ENCODE results near the gene CARHSP1. TPM values are rescaled to one million over a fixed set of nuclear protein-coding genes. Genes with fewer than 3 reads are reported as not detected.
"Not testable (repeated sequence)": the region's sequence is repeated elsewhere in the genome, so short reads cannot be mapped to it uniquely, and the experiment has no call there.

CARHSP1 gene
- total RNA-seq, 1 experiment from 2014 or later: 208 TPM

GRCh38 chr16:8853150-8853549 lies 15.7 kb downstream of the CARHSP1 start:
- H3K36me3 ChIP-seq: peaks cover 84% of the 10 kb centered on the region

GRCh38 chr16:8852534-8852933 lies 16.3 kb downstream of the CARHSP1 start:
- Histone ChIP-seq H3K9me3 (no peaks in the 10 kb centered on the region), H3K4me3 (no peak overlapping the region), H3K27me3 (no peaks in the 10 kb centered on the region), H3K36me3 (peaks cover 84% of the 10 kb centered on the region)
- no peak for DNase-seq

More at GRCh38 chr16:8853150-8853549, 15.7 kb downstream of the CARHSP1 start:
- Histone ChIP-seq H3K4me3 (no peak overlapping the region), H3K27me3 (no peaks in the 10 kb centered on the region), H3K9me3 (no peaks in the 10 kb centered on the region)
- no peak for DNase-seq

- H3K4me3 ChIP-seq: no peak overlapping the region
- no peaks in the 10 kb centered on the region for H3K9me3 ChIP-seq
- DNase-seq: no peak
- H3K27me3 ChIP-seq: no peaks in the 10 kb centered on the region
- peaks cover 88% of the 10 kb centered on the region for H3K36me3 ChIP-seq
Measured at GRCh38 chr16:8851761-8852403, 16.9 kb downstream of the CARHSP1 start.

- H3K36me3 ChIP-seq: peaks cover 85% of the 10 kb centered on the region
- no peak overlapping the region for H3K4me3 ChIP-seq
- H3K9me3 ChIP-seq: no peaks in the 10 kb centered on the region
- H3K27me3 ChIP-seq: no peaks in the 10 kb centered on the region
- DNase-seq: peak; percentile 83
Measured at GRCh38 chr16:8850279-8850885, 18.4 kb downstream of the CARHSP1 start.

GRCh38 chr16:8849411-8850011 lies 19.3 kb downstream of the CARHSP1 start:
- Histone ChIP-seq H3K36me3 (peaks cover 80% of the 10 kb centered on the region), H3K4me3 (no peak overlapping the region), H3K27me3 (no peaks in the 10 kb centered on the region), H3K9me3 (no peaks in the 10 kb centered on the region)
- DNase-seq: no peak

- Histone ChIP-seq H3K9me3 (no peaks in the 10 kb centered on the region), H3K36me3 (peaks cover 77% of the 10 kb centered on the region), H3K27me3 (no peaks in the 10 kb centered on the region), H3K4me3 (no peak overlapping the region)
- peak; percentile 68 for DNase-seq
Measured at GRCh38 chr16:8848939-8849391, 19.8 kb downstream of the CARHSP1 start.

- Histone ChIP-seq H3K4me3 (no peak overlapping the region), H3K27me3 (no peaks in the 10 kb centered on the region), H3K36me3 (peaks cover 72% of the 10 kb centered on the region), H3K9me3 (no peaks in the 10 kb centered on the region)
- DNase-seq: no peak
Measured at GRCh38 chr16:8848231-8848938, 20.4 kb downstream of the CARHSP1 start.

- DNase-seq: no peak
- no peaks in the 10 kb centered on the region for H3K27me3 ChIP-seq
- H3K36me3 ChIP-seq: peaks cover 64% of the 10 kb centered on the region
- no peaks in the 10 kb centered on the region for H3K9me3 ChIP-seq
- no peak overlapping the region for H3K4me3 ChIP-seq
Measured at GRCh38 chr16:8847623-8848022, 21.2 kb downstream of the CARHSP1 start.

- Histone ChIP-seq H3K36me3 (peaks cover 59% of the 10 kb centered on the region), H3K27me3 (no peaks in the 10 kb centered on the region), H3K4me3 (no peak overlapping the region), H3K9me3 (no peaks in the 10 kb centered on the region)
- DNase-seq: no peak
Measured at GRCh38 chr16:8847145-8847544, 21.7 kb downstream of the CARHSP1 start.

GRCh38 chr16:8846401-8846932 lies 22.3 kb downstream of the CARHSP1 start:
- Histone ChIP-seq H3K36me3 (peaks cover 56% of the 10 kb centered on the region), H3K9me3 (no peaks in the 10 kb centered on the region), H3K4me3 (no peak overlapping the region), H3K27me3 (no peaks in the 10 kb centered on the region)
- DNase-seq: no peak

GRCh38 chr16:8845699-8846298 lies 23.0 kb downstream of the CARHSP1 start:
- Histone ChIP-seq H3K4me3 (no peak overlapping the region), H3K36me3 (peaks cover 49% of the 10 kb centered on the region), H3K9me3 (no peaks in the 10 kb centered on the region), H3K27me3 (no peaks in the 10 kb centered on the region)
- no peak for DNase-seq

- H3K4me3 ChIP-seq: not testable (repeated sequence)
- peak; percentile 67 for DNase-seq
Measured at GRCh38 chr16:8843296-8843695, 25.5 kb downstream of the CARHSP1 start.

GRCh38 chr16:8842016-8842415 lies 26.8 kb downstream of the CARHSP1 start:
- H3K27me3 ChIP-seq, H3K4me3 ChIP-seq, DNase-seq, H3K9me3 ChIP-seq: not testable (repeated sequence)
- H3K36me3 ChIP-seq: peaks cover 24% of the 10 kb centered on the region

More at GRCh38 chr16:8843296-8843695, 25.5 kb downstream of the CARHSP1 start:
- H3K36me3 ChIP-seq: peaks cover 29% of the 10 kb centered on the region
- not testable (repeated sequence) for H3K9me3 ChIP-seq, H3K27me3 ChIP-seq

GRCh38 chr16:8837594-8837993 lies 31.2 kb downstream of the CARHSP1 start:
- not testable (repeated sequence) for DNase-seq, H3K4me3 ChIP-seq, H3K27me3 ChIP-seq, H3K9me3 ChIP-seq
- H3K36me3 ChIP-seq: peaks cover 11% of the 10 kb centered on the region

GRCh38 chr16:8836797-8837196 lies 32.0 kb downstream of the CARHSP1 start:
- peaks cover 19% of the 10 kb centered on the region for H3K36me3 ChIP-seq

GRCh38 chr16:8832717-8833105 lies 36.1 kb downstream of the CARHSP1 start:
- H3K4me3 ChIP-seq: no peak overlapping the region
- H3K36me3 ChIP-seq: peaks cover 53% of the 10 kb centered on the region
- DNase-seq: no peak
- H3K27me3 ChIP-seq: no peaks in the 10 kb centered on the region
- H3K9me3 ChIP-seq: no peaks in the 10 kb centered on the region

More at GRCh38 chr16:8836797-8837196, 32.0 kb downstream of the CARHSP1 start:
- H3K9me3 ChIP-seq, DNase-seq, H3K4me3 ChIP-seq, H3K27me3 ChIP-seq: not testable (repeated sequence)

Data from MG63 (cell line).